ENCODE measurements around the gene EPHA5. TPM values are rescaled to one million over a fixed set of nuclear protein-coding genes. Genes with fewer than 3 reads are reported as not detected.

The EPHA5 gene
- total RNA-seq, 1 experiment from 2014 or later = 0.04 TPM

DNA sequence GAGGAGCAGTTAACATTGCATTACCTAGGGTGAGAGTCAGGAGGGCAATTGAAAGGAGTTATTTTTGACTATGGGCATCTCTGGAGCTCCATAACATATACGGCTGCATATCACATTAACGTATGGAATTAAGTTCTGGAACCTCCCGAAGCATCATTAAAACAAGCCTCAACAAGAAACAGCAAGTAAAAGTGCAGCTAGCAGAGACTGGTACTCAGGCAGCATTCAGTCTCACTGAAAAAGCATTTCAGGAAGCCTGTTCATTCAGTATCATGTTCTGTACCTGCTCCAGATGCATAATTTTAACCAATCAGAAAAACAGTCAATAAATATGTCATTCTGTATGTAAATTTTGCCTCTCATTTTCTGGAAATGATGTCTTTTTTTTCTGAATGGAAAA, 299.6 kb downstream of the EPHA5 start (continued):
- TF ChIP-seq, protein P1, sequence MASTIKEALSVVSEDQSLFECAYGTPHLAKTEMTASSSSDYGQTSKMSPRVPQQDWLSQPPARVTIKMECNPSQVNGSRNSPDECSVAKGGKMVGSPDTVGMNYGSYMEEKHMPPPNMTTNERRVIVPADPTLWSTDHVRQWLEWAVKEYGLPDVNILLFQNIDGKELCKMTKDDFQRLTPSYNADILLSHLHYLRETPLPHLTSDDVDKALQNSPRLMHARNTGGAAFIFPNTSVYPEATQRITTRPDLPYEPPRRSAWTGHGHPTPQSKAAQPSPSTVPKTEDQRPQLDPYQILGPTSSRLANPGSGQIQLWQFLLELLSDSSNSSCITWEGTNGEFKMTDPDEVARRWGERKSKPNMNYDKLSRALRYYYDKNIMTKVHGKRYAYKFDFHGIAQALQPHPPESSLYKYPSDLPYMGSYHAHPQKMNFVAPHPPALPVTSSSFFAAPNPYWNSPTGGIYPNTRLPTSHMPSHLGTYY (CRISPR knock-in tag; IDR thresholded peaks at IDR 0.05) = no peak
- TF ChIP-seq ZNF396 (CRISPR knock-in tag; IDR thresholded peaks at IDR 0.05; ENCODE audit: borderline replicate concordance) (no peak), RELA (CRISPR knock-in tag; IDR thresholded peaks at IDR 0.05; ENCODE audit: borderline replicate concordance) (no peak), TEAD4 (CRISPR knock-in tag; IDR thresholded peaks at IDR 0.05) (no peak)
- TF ChIP-seq, protein P2, sequence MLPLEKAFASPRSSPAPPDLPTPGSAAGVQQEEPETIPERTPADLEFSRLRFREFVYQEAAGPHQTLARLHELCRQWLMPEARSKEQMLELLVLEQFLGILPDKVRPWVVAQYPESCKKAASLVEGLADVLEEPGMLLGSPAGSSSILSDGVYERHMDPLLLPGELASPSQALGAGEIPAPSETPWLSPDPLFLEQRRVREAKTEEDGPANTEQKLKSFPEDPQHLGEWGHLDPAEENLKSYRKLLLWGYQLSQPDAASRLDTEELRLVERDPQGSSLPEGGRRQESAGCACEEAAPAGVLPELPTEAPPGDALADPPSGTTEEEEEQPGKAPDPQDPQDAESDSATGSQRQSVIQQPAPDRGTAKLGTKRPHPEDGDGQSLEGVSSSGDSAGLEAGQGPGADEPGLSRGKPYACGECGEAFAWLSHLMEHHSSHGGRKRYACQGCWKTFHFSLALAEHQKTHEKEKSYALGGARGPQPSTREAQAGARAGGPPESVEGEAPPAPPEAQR (CRISPR knock-in tag; IDR thresholded peaks at IDR 0.05) = no peak
- TF ChIP-seq, protein P3, sequence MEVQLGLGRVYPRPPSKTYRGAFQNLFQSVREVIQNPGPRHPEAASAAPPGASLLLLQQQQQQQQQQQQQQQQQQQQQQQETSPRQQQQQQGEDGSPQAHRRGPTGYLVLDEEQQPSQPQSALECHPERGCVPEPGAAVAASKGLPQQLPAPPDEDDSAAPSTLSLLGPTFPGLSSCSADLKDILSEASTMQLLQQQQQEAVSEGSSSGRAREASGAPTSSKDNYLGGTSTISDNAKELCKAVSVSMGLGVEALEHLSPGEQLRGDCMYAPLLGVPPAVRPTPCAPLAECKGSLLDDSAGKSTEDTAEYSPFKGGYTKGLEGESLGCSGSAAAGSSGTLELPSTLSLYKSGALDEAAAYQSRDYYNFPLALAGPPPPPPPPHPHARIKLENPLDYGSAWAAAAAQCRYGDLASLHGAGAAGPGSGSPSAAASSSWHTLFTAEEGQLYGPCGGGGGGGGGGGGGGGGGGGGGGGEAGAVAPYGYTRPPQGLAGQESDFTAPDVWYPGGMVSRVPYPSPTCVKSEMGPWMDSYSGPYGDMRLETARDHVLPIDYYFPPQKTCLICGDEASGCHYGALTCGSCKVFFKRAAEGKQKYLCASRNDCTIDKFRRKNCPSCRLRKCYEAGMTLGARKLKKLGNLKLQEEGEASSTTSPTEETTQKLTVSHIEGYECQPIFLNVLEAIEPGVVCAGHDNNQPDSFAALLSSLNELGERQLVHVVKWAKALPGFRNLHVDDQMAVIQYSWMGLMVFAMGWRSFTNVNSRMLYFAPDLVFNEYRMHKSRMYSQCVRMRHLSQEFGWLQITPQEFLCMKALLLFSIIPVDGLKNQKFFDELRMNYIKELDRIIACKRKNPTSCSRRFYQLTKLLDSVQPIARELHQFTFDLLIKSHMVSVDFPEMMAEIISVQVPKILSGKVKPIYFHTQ (CRISPR knock-in tag; IDR thresholded peaks at IDR 0.05) = no peak
- TF ChIP-seq, protein P4, sequence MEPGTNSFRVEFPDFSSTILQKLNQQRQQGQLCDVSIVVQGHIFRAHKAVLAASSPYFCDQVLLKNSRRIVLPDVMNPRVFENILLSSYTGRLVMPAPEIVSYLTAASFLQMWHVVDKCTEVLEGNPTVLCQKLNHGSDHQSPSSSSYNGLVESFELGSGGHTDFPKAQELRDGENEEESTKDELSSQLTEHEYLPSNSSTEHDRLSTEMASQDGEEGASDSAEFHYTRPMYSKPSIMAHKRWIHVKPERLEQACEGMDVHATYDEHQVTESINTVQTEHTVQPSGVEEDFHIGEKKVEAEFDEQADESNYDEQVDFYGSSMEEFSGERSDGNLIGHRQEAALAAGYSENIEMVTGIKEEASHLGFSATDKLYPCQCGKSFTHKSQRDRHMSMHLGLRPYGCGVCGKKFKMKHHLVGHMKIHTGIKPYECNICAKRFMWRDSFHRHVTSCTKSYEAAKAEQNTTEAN (CRISPR knock-in tag; IDR thresholded peaks at IDR 0.05) = no peak

DNA sequence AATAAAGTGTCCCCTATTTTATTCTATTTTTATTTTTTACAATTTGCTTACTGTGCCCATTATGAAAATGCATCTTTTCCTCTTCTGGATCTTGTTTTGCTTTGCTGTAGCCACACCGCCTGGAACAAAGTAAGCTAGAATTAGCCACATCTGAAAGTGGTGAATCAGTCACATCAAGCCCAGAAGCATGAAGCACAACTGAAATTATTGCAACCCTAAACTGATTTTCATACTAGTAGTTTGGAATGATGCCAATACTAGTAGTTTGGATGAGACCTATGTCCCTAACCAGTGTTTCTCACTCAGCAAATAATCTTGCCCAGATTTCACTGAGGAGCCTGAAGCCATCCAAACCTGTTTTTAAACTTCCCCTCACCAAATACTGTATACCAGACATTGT, 303.0 kb downstream of the EPHA5 start:
- Mint-ChIP-seq H3K4me1 (no peaks in the 10 kb centered on the region), H3K9me3 (no peaks in the 10 kb centered on the region), H3K4me3 (no peak overlapping the region), H3K27ac (no peak overlapping the region), H3K36me3 (no peaks in the 10 kb centered on the region), H3K27me3 (ENCODE audit: low read depth) (no peaks in the 10 kb centered on the region)
- DNase-seq (ENCODE audit: low spot score) = no peak
- no peak for ATAC-seq
- CTCF ChIA-PET = no interaction called here
- POLR2A ChIA-PET = no interaction called here
- TF ChIP-seq NFE2L1 (CRISPR knock-in tag; IDR thresholded peaks at IDR 0.05) = no peak
- TF ChIP-seq, protein P5, sequence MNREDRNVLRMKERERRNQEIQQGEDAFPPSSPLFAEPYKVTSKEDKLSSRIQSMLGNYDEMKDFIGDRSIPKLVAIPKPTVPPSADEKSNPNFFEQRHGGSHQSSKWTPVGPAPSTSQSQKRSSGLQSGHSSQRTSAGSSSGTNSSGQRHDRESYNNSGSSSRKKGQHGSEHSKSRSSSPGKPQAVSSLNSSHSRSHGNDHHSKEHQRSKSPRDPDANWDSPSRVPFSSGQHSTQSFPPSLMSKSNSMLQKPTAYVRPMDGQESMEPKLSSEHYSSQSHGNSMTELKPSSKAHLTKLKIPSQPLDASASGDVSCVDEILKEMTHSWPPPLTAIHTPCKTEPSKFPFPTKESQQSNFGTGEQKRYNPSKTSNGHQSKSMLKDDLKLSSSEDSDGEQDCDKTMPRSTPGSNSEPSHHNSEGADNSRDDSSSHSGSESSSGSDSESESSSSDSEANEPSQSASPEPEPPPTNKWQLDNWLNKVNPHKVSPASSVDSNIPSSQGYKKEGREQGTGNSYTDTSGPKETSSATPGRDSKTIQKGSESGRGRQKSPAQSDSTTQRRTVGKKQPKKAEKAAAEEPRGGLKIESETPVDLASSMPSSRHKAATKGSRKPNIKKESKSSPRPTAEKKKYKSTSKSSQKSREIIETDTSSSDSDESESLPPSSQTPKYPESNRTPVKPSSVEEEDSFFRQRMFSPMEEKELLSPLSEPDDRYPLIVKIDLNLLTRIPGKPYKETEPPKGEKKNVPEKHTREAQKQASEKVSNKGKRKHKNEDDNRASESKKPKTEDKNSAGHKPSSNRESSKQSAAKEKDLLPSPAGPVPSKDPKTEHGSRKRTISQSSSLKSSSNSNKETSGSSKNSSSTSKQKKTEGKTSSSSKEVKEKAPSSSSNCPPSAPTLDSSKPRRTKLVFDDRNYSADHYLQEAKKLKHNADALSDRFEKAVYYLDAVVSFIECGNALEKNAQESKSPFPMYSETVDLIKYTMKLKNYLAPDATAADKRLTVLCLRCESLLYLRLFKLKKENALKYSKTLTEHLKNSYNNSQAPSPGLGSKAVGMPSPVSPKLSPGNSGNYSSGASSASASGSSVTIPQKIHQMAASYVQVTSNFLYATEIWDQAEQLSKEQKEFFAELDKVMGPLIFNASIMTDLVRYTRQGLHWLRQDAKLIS (CRISPR knock-in tag; IDR thresholded peaks at IDR 0.05; ENCODE audit: borderline replicate concordance) = no peak
- no peak for TF ChIP-seq GTF2I (CRISPR knock-in tag; conservative IDR thresholded peaks at IDR 0.05)
- TF ChIP-seq, protein P6, sequence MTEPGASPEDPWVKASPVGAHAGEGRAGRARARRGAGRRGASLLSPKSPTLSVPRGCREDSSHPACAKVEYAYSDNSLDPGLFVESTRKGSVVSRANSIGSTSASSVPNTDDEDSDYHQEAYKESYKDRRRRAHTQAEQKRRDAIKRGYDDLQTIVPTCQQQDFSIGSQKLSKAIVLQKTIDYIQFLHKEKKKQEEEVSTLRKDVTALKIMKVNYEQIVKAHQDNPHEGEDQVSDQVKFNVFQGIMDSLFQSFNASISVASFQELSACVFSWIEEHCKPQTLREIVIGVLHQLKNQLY (CRISPR knock-in tag; IDR thresholded peaks at IDR 0.05) = no peak
- TF ChIP-seq, protein P7, sequence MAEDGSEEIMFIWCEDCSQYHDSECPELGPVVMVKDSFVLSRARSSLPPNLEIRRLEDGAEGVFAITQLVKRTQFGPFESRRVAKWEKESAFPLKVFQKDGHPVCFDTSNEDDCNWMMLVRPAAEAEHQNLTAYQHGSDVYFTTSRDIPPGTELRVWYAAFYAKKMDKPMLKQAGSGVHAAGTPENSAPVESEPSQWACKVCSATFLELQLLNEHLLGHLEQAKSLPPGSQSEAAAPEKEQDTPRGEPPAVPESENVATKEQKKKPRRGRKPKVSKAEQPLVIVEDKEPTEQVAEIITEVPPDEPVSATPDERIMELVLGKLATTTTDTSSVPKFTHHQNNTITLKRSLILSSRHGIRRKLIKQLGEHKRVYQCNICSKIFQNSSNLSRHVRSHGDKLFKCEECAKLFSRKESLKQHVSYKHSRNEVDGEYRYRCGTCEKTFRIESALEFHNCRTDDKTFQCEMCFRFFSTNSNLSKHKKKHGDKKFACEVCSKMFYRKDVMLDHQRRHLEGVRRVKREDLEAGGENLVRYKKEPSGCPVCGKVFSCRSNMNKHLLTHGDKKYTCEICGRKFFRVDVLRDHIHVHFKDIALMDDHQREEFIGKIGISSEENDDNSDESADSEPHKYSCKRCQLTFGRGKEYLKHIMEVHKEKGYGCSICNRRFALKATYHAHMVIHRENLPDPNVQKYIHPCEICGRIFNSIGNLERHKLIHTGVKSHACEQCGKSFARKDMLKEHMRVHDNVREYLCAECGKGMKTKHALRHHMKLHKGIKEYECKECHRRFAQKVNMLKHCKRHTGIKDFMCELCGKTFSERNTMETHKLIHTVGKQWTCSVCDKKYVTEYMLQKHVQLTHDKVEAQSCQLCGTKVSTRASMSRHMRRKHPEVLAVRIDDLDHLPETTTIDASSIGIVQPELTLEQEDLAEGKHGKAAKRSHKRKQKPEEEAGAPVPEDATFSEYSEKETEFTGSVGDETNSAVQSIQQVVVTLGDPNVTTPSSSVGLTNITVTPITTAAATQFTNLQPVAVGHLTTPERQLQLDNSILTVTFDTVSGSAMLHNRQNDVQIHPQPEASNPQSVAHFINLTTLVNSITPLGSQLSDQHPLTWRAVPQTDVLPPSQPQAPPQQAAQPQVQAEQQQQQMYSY (CRISPR knock-in tag; IDR thresholded peaks at IDR 0.05) = no peak
- TF ChIP-seq GABPB1 (CRISPR knock-in tag; IDR thresholded peaks at IDR 0.05) = no peak
- TF ChIP-seq SMAD3 (CRISPR knock-in tag; IDR thresholded peaks at IDR 0.05; ENCODE audit: borderline replicate concordance) = no peak
- no peak for TF ChIP-seq EMX1 (CRISPR knock-in tag; IDR thresholded peaks at IDR 0.05)
- TF ChIP-seq TEAD4 (CRISPR knock-in tag; IDR thresholded peaks at IDR 0.05) = no peak
- no peak for TF ChIP-seq JUN (CRISPR knock-in tag; IDR thresholded peaks at IDR 0.05)
- TF ChIP-seq, protein P4 (CRISPR knock-in tag; IDR thresholded peaks at IDR 0.05) = no peak
- TF ChIP-seq, protein P8, sequence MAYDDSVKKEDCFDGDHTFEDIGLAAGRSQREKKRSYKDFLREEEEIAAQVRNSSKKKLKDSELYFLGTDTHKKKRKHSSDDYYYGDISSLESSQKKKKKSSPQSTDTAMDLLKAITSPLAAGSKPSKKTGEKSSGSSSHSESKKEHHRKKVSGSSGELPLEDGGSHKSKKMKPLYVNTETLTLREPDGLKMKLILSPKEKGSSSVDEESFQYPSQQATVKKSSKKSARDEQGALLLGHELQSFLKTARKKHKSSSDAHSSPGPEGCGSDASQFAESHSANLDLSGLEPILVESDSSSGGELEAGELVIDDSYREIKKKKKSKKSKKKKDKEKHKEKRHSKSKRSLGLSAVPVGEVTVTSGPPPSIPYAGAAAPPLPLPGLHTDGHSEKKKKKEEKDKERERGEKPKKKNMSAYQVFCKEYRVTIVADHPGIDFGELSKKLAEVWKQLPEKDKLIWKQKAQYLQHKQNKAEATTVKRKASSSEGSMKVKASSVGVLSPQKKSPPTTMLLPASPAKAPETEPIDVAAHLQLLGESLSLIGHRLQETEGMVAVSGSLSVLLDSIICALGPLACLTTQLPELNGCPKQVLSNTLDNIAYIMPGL (CRISPR knock-in tag; IDR thresholded peaks at IDR 0.05) = no peak
- TF ChIP-seq NR2C2 (CRISPR knock-in tag; IDR thresholded peaks at IDR 0.05) = no peak

Measured in WTC11 (cell line).